Ovary (tissue), 9 donors: ENCODE data around the gene CD79B. TPM values are rescaled to one million over a fixed set of nuclear protein-coding genes. Genes with fewer than 3 reads are reported as not detected.

Experiments
- DNase-seq, 5 donors: peaks; one replicate each; pipeline ENCODE4 v3.0.0-alpha.2; 2019 to 2020
- H3K27ac ChIP-seq, 2 donors: fragments of 200-600 bp; one replicate each; pipeline versions ENCODE4 v1.5.1 to v1.8.0; 2019 to 2022
- H3K27me3 ChIP-seq: fragments of 200-600 bp; one replicate; pipeline ENCODE4 v1.8.0; 2022
- H3K36me3 ChIP-seq: fragments of 200-600 bp; sonication (generic); one replicate; pipeline ENCODE4 v1.5.1; 2019
- H3K4me1 ChIP-seq: one replicate; pipeline ENCODE4 v1.8.1; 2013; ENCODE audit warnings: mild to moderate bottlenecking, moderate library complexity; ENCODE audit not compliant: insufficient read depth
- H3K4me3 ChIP-seq: fragments of 200-600 bp; sonication (generic); one replicate; pipeline ENCODE4 v1.5.1; 2017
- H3K9me3 ChIP-seq, 2 donors: fragments of 200-600 bp in 1 of 2; sonication (generic) in 1 of 2; one replicate each; pipeline versions ENCODE4 v1.5.1 to v1.8.1; 2013 to 2019; ENCODE audit warnings: mild to moderate bottlenecking in 1 of 2, moderate library complexity in 1 of 2
- EP300 ChIP-seq: sonication (generic); formaldehyde crosslinking; IDR thresholded peaks from one replicate; pipeline ENCODE4 v1.6.1; 2017; ENCODE audit warnings: antibody characterized with exemption
- POLR2A ChIP-seq: fragments of 450-650 bp; IDR thresholded peaks from one replicate; pipeline ENCODE4 v1.6.1; 2017; ENCODE audit warnings: antibody characterized with exemption, mild to moderate bottlenecking, moderate library complexity
- WGBS, 3 donors: extraction: QIAGEN DNeasy Blood & Tissue Kit in 1 of 3; methylation state at CpG; one replicate each; pipeline versions ENCODE4 v1.1.5 to v1.1.7; 2013 to 2017; 5-methylcytosine and 5-hydroxymethylcytosine counted together
- intact Hi-C, 4 donors: fragments of 100-400 bp; cut with DNase I; formaldehyde crosslinking; loops; one replicate each; pipeline versions ENCODE4 v1.11.0 to v1.15.1; 2022 to 2023
- polyA plus RNA-seq, 2 donors: library from polyadenylated mRNA; stranded (reverse); fragments of 200-250 nt in 1 of 2; fragments of 350-450 nt in 1 of 2; fragmentation: Illumina TruSeq in 1 of 2; extraction: RNeasy Lipid Tissue Mini Kit (QIAGEN cat#74804) in 1 of 2; gene quantifications; one replicate each; pipeline ENCODE4 v1.2.3, GENCODE V29; 2013 to 2014
- total RNA-seq, 7 donors: library from RNA; depleted of rRNA in 2 of 7; stranded (reverse); fragments of >200 nt in 2 of 7; fragmentation: NEBNext Ultra II Directional in 3 of 7; extraction: Animal tissue kit (Norgen Biotek cat#: 25700) in 3 of 7; gene quantifications; one replicate each; pipeline versions ENCODE4 v1.1.0 to v1.2.4, GENCODE V29; 2016 to 2023
- TF ChIP-seq, protein P1 (sequence below), 3 donors: fragments of 450-650 bp in 2 of 3; fragments of 200-600 bp in 1 of 3; IDR thresholded peaks; one replicate each; pipeline versions ENCODE4 v1.5.1 to v1.8.0; 2016 to 2022; ENCODE audit warnings: antibody characterized with exemption in 3 of 3, mild to moderate bottlenecking in 1 of 3
- donor health status: DM: no; HTN: no; CAD: no; lungs with moderate emphysema.
- donor health status: DM: no; HTN: no; CAD: no.
- donor health status: Bipolar disorder and iron deficiency.
- donor health status: DM: yes; HTN: yes; CAD: no.
- donor health status: DM: no; HTN: no; CAD: no.
- donor health status: DM: yes; HTN: yes; CAD: no.

CD79B gene
- total and polyA plus RNA-seq, 9 donors: 0.48 to 2.0 (median 0.92) TPM

GRCh38 chr17:63942309-63942985 is 10.3 kb upstream of the CD79B start:
- no peak for DNase-seq
- H3K27me3 ChIP-seq: no peaks in the 10 kb centered on the region
- intact Hi-C loops: no loop called here
- no peak overlapping the region for H3K27ac ChIP-seq
- no peaks in the 10 kb centered on the region for H3K36me3 ChIP-seq
- H3K9me3 ChIP-seq: no peaks in the 10 kb centered on the region
- 94 to 95% (median 94%) methylated on average over 21 of the region's 21 CpGs for WGBS, 3 donors
- H3K4me1 ChIP-seq: no peaks in the 10 kb centered on the region
- H3K4me3 ChIP-seq: no peak overlapping the region
- TF ChIP-seq EP300 (no peak), POLR2A (no peak)
- TF ChIP-seq, protein P1, sequence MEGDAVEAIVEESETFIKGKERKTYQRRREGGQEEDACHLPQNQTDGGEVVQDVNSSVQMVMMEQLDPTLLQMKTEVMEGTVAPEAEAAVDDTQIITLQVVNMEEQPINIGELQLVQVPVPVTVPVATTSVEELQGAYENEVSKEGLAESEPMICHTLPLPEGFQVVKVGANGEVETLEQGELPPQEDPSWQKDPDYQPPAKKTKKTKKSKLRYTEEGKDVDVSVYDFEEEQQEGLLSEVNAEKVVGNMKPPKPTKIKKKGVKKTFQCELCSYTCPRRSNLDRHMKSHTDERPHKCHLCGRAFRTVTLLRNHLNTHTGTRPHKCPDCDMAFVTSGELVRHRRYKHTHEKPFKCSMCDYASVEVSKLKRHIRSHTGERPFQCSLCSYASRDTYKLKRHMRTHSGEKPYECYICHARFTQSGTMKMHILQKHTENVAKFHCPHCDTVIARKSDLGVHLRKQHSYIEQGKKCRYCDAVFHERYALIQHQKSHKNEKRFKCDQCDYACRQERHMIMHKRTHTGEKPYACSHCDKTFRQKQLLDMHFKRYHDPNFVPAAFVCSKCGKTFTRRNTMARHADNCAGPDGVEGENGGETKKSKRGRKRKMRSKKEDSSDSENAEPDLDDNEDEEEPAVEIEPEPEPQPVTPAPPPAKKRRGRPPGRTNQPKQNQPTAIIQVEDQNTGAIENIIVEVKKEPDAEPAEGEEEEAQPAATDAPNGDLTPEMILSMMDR (IDR thresholded peaks at IDR 0.05): no peak

DNA sequence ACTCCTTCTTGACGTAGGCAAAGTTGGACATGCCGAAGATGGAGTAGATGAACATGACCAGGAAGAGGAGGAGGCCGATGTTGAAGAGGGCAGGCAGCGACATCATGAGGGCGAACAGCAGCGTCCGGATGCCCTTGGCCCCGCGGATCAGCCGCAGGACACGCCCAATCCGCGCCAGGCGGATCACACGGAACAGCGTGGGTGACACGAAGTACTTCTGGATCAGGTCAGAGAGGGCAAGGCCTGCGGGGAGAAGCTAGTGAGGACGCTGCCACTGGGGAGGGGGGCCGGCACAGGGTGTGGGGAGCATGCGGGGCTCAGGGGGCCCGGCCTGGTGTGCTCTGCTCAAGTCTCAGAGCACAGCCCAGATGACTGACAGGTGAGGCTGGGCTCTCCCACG is 9.6 kb upstream of the CD79B start:
- Histone ChIP-seq H3K4me1 (no peaks in the 10 kb centered on the region), H3K36me3 (no peaks in the 10 kb centered on the region), H3K27ac (no peak overlapping the region), H3K27me3 (no peaks in the 10 kb centered on the region), H3K4me3 (no peak overlapping the region), H3K9me3 (no peaks in the 10 kb centered on the region)
- intact Hi-C loops: no loop called here
- DNase-seq: no peak
- WGBS, 3 donors: 87 to 90% (median 88%) methylated on average over 23 of the region's 23 CpGs
- TF ChIP-seq, protein P1 (IDR thresholded peaks at IDR 0.05): no peak
- TF ChIP-seq EP300 (no peak), POLR2A (no peak)

- Histone ChIP-seq H3K4me1 (no peaks in the 10 kb centered on the region), H3K27ac (no peak overlapping the region), H3K27me3 (no peaks in the 10 kb centered on the region), H3K36me3 (no peaks in the 10 kb centered on the region), H3K9me3 (no peaks in the 10 kb centered on the region), H3K4me3 (no peak overlapping the region)
- DNase-seq: no peak
- TF ChIP-seq POLR2A: no peak
- TF ChIP-seq, protein P1 (IDR thresholded peaks at IDR 0.05): no peak
- no peak for TF ChIP-seq EP300
- WGBS, 3 donors: 96 to 97% (median 96%) methylated on average over 12 of the region's 12 CpGs
- intact Hi-C loops: no loop called here
These were observed 9.0 kb upstream of the CD79B start for GRCh38 chr17:63941162-63941561.

DNA sequence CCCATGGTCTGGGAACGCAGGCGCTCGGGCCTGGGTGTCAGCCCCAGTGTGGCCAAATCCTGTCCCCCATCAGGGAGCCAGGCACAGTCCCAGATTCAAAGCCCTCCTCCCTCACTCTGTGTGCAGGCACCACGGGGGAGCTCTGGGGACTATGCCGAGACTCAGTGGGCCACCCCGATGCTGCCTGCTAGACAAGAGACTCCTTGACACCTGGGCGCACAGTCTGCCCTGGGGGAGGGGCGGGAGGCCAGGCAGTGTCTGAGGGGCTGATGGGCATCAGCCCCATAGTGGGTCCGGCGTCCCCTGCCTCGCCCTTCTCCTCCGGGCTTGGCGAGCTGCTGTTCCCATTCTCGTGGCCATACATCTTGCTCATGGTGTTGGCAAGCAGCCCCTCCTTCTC is 8.5 kb upstream of the CD79B start:
- DNase-seq: no peak
- intact Hi-C loops: no loop called here
- Histone ChIP-seq H3K27me3 (no peaks in the 10 kb centered on the region), H3K4me3 (no peak overlapping the region), H3K27ac (no peak overlapping the region), H3K4me1 (no peaks in the 10 kb centered on the region), H3K36me3 (no peaks in the 10 kb centered on the region), H3K9me3 (no peaks in the 10 kb centered on the region)
- WGBS, 3 donors: 93 to 97% (median 95%) methylated on average over 12 to 14 of the region's 14 CpGs
- TF ChIP-seq, protein P1 (IDR thresholded peaks at IDR 0.05): no peak
- TF ChIP-seq EP300: no peak
